Measurements from ENCODE around the gene CEP63. TPM values are rescaled to one million over a fixed set of nuclear protein-coding genes. Genes with fewer than 3 reads are reported as not detected.

CEP63 gene
- polyA plus RNA-seq, 3 donors, result 11.1 to 18.8 (median 17.2) TPM

- 95% methylated on average over 5 of the region's 6 CpGs for WGBS (ENCODE audit: insufficient coverage)
- Histone ChIP-seq H3K9ac (ENCODE audit: insufficient read depth, low read length, poor library complexity, severe bottlenecking) (no peak overlapping the region), H3K4me1 (ENCODE audit: control insufficient read depth in 1 of 2, insufficient read depth in 2 of 2, low read length in 2 of 2) (peaks cover 13 to 22% of the 10 kb centered on the region in 2 donors), H3K4me2 (replicated peaks; ENCODE audit: extremely low read depth, low read length, poor library complexity, severe bottlenecking) (no peak overlapping the region), H3K36me3 (replicated peaks in 1 of 2; ENCODE audit: control insufficient read depth in 1 of 2, insufficient read depth in 2 of 2, low read length in 2 of 2) (peaks cover 10 to 41% of the 10 kb centered on the region in 2 donors), H3K4me3 (replicated peaks in 1 of 3; ENCODE audit: low read depth in 2 of 3, low read length in 3 of 3) (no peak overlapping the region), H3K9me3 (replicated peaks in 1 of 2; ENCODE audit: control insufficient read depth in 1 of 2, insufficient read depth in 1 of 2, low read length in 2 of 2) (no peaks in the 10 kb centered on the region), H3K27ac (ENCODE audit: low read depth in 1 of 2, low read length in 2 of 2) (peak overlapping the region in 1 of 2 donors; percentile 61), H4K20me1 (ENCODE audit: insufficient read depth, low read length) (no peaks in the 10 kb centered on the region), H3K27me3 (ENCODE audit: control insufficient read depth in 2 of 2, insufficient read depth in 2 of 2, low read length in 2 of 2) (no peaks in the 10 kb centered on the region), H3K79me2 (ENCODE audit: insufficient read depth, low read length) (no peaks in the 10 kb centered on the region), H2AFZ (ENCODE audit: insufficient read depth, low read depth, low read length, poor library complexity, severe bottlenecking) (no peak overlapping the region)
- intact Hi-C loops (cut with micrococcal nuclease), result no loop called here
- TF ChIP-seq CTCF (IDR thresholded peaks at IDR 0.05), result no peak
- H3K9me3 Mint-ChIP-seq, result peaks cover 0 to 6% (median under 1%) of the 10 kb centered on the region in 7 donors
- H3K4me1 Mint-ChIP-seq, result peaks cover 20% of the 10 kb centered on the region
- peak overlapping the region in 1 of 7 donors; percentile 60 for H3K27ac Mint-ChIP-seq
- no peaks in the 10 kb centered on the region for H3K27me3 Mint-ChIP-seq (ENCODE audit: low read depth in 3 of 3)
- peaks cover 28 to 39% of the 10 kb centered on the region in 2 donors for H3K36me3 Mint-ChIP-seq
- DNase-seq, result no peak
- peak overlapping the region; percentile 0 to 22 for H3K4me3 Mint-ChIP-seq
Measured at GRCh38 chr3:134563601-134564000, 77.7 kb downstream of the CEP63 start.

GRCh38 chr3:134564991-134565390 lies 79.1 kb downstream of the CEP63 start:
- peak overlapping the region in 1 of 7 donors; percentile 36 for H3K27ac Mint-ChIP-seq
- H3K9me3 Mint-ChIP-seq, result peaks cover 5 to 18% (median 12%) of the 10 kb centered on the region in 7 donors
- H4K20me1 ChIP-seq (ENCODE audit: insufficient read depth, low read length), result no peaks in the 10 kb centered on the region
- no peak overlapping the region for H3K4me2 ChIP-seq (replicated peaks; ENCODE audit: extremely low read depth, low read length, poor library complexity, severe bottlenecking)
- H3K9me3 ChIP-seq (replicated peaks in 1 of 2; ENCODE audit: control insufficient read depth in 1 of 2, insufficient read depth in 1 of 2, low read length in 2 of 2), result peaks cover 12 to 14% of the 10 kb centered on the region in 2 donors
- DNase-seq, result no peak
- no peak overlapping the region for H2AFZ ChIP-seq (ENCODE audit: insufficient read depth, low read depth, low read length, poor library complexity, severe bottlenecking)
- no peak for TF ChIP-seq CTCF (IDR thresholded peaks at IDR 0.05)
- H3K4me1 Mint-ChIP-seq, result peaks cover 18% of the 10 kb centered on the region
- peaks cover 13 to 22% of the 10 kb centered on the region in 2 donors for H3K4me1 ChIP-seq (ENCODE audit: control insufficient read depth in 1 of 2, insufficient read depth in 2 of 2, low read length in 2 of 2)
- no peaks in the 10 kb centered on the region for H3K27me3 ChIP-seq (ENCODE audit: control insufficient read depth in 2 of 2, insufficient read depth in 2 of 2, low read length in 2 of 2)
- no peaks in the 10 kb centered on the region for H3K79me2 ChIP-seq (ENCODE audit: insufficient read depth, low read length)
- H3K27me3 Mint-ChIP-seq (ENCODE audit: low read depth in 3 of 3), result no peaks in the 10 kb centered on the region
- intact Hi-C loops (cut with micrococcal nuclease), result no loop called here
- peaks cover 10 to 28% of the 10 kb centered on the region in 2 donors for H3K36me3 ChIP-seq (replicated peaks in 1 of 2; ENCODE audit: control insufficient read depth in 1 of 2, insufficient read depth in 2 of 2, low read length in 2 of 2)
- H3K9ac ChIP-seq (ENCODE audit: insufficient read depth, low read length, poor library complexity, severe bottlenecking), result no peak overlapping the region
- H3K4me3 ChIP-seq (replicated peaks in 1 of 3; ENCODE audit: low read depth in 2 of 3, low read length in 3 of 3), result no peak overlapping the region
- H3K4me3 Mint-ChIP-seq, result no peak overlapping the region
- H3K36me3 Mint-ChIP-seq, result peaks cover 17 to 30% of the 10 kb centered on the region in 2 donors
- WGBS (ENCODE audit: insufficient coverage), result 100% methylated on average over 2 of the region's 2 CpGs
- H3K27ac ChIP-seq (ENCODE audit: low read depth in 1 of 2, low read length in 2 of 2), result no peak overlapping the region
